ENCODE results near the gene MARCHF10. TPM values are rescaled to one million over a fixed set of nuclear protein-coding genes. Genes with fewer than 3 reads are reported as not detected.
"Not testable (repeated sequence)": the region's sequence is repeated elsewhere in the genome, so short reads cannot be mapped to it uniquely, and the experiment has no call there.

MARCHF10 gene
- total RNA-seq, 1 experiment from 2014 or later: not detected

DNA sequence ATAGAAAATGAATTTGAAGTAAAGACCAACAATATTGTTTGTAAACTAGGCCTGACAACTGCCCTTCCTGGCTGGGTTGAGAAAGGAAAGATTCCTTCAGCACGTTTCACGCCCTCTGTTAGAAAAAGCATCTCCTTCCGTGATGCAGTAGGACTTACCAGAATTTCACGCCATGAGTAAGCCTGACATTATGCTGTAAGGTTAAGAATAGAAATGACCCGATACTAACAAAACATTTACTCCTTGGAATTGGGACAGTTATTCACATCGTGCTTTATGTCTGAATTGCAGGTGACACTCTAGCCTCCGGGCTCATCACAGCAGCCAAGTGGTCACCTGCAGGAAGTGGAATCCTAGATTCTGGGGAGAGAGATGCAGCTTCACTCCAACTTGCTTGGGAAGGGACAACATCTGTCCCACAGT is 17.5 kb downstream of the MARCHF10 start:
- peak; percentile 73 for DNase-seq (ENCODE audit: low read depth)

DNA sequence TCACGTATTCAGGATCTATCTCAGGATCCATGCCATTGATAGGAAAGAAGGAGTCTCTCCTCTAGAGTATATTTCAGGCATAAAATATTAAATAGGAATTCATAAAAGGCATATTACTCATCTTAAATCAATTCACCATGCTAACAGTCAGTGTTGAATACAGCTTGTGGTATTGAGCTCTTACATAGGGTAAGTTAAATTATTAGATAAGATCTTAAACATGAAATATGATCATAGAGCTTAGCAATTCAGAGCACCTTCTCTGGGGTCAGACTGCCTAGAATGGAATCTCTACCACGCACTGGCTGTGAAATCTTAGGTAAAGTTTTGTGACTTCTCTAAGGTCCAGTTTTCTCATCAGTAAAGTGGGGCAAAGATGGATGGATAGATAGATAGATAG is 20.7 kb downstream of the MARCHF10 start:
- no peak for DNase-seq (ENCODE audit: low read depth)

DNA sequence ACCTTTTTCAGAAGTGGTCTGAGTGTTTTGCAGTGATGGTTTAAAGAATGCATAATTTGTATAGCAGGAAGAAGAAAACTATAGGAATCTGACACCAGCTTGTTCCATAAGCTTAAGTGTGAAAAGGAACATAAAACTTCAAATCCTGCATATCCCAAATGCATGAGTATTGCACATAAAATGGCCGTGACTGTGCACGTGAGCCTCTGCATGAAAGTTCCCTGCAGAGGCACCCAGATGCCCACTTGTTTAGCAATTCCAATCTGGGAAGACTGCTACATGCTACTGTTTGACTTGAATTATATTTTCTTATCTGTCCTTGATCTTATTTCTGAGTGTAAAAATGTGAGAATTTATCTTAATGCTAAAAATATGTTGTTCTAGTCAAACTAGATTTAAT is 21.5 kb downstream of the MARCHF10 start:
- no peak for DNase-seq (ENCODE audit: low read depth)

DNA sequence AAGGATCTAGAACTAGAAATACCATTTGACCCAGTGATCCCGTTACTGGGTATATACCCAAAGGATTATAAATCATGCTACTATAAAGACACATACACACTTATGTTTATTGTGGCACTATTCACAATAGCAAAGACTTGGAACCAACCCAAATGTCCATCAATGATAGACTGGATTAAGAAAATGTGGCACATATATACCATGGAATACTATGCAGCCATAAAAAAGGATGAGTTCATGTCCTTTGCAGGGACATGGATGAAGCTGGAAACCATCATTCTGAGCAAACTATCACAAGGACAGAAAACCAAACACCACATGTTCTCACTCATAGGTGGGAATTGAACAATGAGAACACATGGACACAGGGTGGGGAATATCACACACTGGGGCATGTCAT is 22.1 kb downstream of the MARCHF10 start:
- not testable (repeated sequence) for DNase-seq (ENCODE audit: low read depth)

DNA sequence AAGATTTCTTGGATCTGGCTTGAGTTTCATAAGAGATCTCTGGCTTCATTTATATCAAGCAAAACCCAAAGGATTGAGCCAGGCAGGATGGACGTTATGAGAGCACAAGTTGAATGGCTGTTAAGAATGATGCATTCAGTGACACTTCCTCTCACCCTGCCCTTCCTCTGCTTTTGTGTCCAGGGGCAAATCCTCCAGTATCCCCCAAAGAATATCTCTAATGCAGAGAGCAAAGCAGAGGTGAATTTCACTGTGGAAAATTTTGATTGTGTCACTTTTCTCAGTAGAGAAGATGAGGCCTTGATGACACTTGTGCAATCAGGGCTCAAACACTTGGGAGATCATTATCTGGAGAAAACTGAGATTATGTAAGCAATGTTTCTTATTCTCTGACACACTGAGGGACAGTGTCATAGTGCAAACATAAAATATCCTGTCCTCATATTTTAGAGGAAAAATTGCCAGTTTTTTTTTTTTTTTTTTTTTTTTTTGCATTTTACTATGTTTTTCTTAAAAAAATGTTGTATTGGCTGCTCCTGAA is 25.3 kb downstream of the MARCHF10 start:
- no peak for DNase-seq (ENCODE audit: low read depth)

DNA sequence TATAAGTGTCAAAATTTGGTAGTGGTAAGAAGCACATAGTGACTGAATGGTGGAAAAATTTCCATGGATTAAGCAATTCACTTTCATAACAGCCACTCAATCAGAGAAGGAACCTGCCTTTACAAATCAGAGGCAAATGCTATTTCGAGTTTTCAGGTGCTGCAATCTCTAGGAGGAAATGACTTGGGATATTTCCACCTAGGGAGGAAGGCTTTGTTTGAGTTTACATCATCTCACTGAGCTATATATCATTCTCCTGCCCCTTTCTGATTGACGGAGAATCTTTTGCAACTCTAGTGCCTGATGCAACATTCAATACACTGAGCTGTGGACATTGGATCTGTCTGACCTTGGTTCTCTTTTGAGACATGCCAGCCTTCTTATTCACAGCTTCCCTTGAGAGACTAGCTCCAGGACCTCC is 26.3 kb downstream of the MARCHF10 start:
- DNase-seq (ENCODE audit: low read depth): no peak

DNA sequence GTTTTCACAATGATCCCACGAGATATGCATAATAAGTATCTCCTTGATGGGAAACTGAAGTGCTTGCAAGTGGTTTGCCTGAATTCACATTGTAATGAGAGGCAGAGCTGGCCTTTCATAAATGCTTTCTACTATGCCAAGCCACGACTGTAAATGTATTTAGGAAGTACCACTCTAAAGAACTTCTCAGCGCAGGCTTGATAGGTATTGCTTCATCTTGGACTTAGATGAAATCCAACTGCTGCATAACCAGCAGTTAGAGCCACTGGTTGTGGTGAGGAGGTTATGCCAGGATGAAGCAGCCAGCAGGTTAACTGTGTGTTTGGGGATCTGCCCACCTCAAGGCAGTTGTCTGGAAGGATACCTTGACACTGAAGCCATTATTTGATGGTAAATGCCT is 26.8 kb downstream of the MARCHF10 start:
- no peak for DNase-seq (ENCODE audit: low read depth)

DNA sequence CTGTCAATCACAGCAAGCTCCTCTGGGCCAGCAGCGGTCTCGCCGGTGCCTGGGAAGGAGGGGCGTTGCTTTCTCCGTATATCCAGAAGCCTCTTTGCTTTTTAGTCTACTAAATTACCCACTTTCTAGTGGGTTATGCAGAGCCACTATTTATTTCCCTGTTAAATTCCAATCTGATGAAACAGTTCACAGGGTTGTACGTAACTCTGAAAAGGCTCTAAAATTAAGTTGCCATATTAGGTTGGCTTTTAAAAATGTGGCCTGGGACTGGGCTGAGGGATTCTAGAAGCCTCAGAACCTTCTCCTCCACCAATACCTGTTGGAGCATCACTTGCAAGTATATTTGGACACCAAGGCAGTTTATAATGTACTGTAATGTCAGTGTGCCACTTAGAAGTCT is 27.2 kb downstream of the MARCHF10 start:
- DNase-seq (ENCODE audit: low read depth): no peak

DNA sequence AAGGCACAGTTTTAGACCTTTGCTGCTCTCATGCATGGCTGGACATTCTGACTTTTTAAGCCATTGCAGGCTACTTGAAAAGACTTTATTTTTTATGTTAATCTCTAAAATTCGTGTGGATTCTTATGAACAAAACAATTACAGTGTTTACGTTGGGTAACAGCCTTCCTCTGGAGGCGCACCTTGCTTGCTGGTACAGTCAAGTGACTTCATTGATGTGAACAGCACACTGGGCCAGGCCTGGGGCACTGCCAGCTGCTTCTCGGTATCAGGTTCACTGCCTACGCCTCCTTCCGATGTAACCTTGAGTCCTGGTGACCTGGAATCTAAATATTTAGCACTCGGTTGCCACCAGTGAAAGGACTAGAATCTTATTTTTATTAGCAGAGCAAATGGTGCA is 27.8 kb downstream of the MARCHF10 start:
- no peak for DNase-seq (ENCODE audit: low read depth)

DNA sequence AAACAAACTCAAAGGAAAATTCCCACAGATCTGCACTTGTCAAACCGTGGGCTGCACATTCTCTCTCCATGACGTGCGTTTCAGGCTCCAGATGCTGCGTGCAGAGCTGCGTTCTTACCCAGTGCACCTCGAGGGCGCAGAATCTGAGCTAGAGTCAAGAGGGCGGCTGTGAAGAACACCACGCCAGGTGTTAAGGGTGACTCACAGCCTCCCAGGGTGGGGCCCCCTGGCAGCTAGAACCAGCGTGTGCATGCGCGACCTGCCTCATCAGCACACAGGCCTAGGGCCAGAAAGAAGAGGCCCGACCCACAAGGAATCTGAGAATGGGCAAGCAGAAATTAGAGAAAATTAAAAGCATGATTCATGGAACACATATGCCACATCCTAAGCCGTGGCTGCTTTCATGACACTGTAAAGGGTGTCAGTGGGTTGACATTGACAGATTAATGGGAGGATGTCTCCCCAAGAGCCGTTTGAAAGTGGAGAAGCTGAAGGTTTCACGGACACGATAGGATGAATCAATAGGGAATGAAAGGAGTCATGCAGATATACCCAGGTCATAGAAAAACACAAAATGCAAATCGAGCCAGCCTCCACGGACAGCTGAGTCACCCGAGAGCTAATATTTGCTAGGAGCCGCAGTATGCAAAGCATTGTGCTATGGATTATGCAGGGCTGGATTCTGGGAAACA is 29.0 kb downstream of the MARCHF10 start:
- DNase-seq (ENCODE audit: low read depth): peak; percentile 96

DNA sequence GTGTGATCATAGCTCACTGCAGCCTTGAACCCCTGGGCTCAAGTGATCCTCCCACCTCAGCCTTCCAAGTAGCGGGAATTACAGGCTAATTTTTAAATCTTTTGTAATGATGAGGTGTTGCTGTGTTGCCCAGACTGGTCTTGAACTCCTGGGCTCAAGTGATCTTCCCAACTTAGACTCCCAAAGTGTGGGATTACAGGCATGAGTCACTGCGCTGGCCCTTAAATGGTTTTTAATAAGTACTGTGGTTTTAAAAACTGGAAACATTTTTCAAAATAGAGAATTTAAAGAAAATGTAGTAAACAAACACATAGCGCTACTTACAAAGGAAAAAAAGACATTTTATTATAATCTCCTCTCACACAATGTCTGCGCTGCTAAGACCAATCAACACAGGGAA is 32.2 kb downstream of the MARCHF10 start:
- no peak for DNase-seq (ENCODE audit: low read depth)

DNA sequence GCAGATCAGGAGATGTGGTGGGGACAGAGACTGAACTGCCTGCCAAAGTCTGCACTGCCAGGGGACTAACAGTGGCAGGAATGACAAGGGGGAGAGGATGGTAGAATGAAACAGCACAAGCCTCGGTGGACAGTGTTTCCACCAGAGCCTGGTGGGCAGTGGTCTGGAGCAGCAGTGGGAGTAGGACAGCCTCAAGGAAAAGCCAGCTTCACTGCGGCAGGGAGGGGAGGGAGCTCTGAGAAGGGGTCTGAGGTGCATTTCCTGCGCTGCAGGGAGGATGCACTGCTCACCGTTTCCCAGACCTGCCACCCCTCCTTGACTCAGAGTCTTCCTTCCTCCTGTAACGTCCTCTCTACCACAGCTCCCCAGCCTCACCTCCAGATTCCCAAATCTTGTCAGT is 33.8 kb downstream of the MARCHF10 start:
- DNase-seq (ENCODE audit: low read depth): no peak

DNA sequence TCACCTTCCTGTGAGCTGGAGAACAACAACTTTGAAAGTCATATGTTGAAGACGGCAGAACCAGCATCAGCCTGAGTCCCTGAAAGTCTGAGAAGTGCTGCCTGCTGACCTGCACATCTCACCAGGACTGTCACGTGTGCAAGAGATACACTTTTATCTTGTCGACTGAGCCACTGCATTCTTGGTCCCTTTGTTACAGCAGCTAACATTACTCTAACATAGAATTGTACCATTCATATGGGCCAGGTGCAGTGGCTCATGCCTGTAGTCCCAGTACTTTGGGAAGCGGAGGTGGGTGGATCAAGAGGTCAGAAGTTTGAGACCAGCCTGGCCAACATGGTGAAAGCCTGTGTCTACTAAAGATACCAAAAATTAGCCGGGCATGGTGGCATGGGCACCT is 40.1 kb downstream of the MARCHF10 start:
- DNase-seq (ENCODE audit: low read depth): no peak

DNA sequence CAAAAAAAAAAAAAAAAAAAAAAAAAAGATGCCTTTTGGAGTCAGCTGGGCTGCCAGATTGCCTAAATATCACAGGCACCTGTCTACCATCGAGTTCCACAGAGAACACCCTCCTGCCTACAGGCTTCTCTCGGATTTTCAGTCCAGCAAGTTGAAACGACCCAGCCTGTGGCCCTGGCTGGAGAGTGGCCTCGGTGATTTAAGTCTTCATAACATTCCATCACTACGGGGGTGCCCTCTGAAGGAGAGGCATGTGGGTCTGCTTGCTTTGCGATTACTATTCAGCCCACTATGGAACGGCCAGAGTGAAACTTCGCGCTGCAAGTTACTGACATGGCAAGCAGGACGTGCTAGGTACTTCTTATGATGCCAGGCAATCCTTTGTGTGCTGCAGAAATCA is 42.8 kb downstream of the MARCHF10 start:
- DNase-seq (ENCODE audit: low read depth): no peak

DNA sequence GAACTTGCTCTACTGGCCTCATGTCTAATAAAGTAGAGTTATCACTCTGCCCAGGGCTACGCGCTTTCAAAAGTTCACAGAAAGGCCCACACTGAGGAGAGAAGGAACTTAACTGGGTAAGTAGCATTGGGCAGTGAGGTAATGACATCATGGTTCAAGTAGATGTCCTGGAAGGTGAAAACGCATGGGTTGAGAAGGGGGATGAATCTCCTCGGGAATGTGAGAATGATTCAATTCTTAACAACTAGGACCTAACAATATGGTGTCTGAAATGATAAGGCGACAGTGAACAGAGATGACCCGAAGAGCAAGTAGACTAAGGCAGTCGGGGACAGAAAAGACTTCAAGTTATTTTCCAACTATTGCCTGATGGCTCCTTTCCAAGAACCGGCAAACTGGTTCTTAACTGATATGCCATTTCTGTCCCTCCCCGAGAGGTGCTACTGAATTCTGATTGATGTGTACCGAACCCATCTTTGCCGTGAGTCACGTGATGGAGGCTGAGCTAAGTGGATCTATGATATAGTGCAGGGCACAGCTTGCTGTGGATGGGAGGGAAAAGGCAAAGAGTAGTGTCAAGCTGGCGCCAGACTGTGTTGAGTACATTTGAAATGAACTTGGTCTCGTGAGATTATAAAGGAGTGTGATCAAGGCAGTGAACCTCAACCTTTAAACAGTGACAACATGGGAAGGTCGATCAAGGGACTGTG is 44.1 kb downstream of the MARCHF10 start:
- no peak for DNase-seq (ENCODE audit: low read depth)

DNA sequence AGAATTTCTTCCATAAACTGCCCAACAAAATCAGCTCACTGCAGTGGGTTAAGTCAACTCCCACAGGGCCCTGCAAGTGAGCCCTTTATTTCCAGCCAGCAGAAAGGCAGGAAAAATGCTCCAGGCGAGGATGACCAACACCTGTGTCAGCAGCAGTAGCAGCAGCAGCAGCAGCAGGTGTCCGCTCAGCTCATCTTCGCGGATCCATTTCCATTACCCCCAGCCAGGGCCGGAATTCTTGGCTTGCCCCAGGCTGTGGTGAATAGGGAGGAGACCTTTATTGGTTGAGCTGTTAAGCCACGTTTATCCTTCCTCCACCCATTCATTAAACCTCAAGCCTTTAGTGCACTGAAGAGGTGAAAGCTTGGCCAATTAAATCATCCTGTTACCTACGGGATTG is 46.2 kb downstream of the MARCHF10 start:
- peak; percentile 65 for DNase-seq (ENCODE audit: low read depth)

DNA sequence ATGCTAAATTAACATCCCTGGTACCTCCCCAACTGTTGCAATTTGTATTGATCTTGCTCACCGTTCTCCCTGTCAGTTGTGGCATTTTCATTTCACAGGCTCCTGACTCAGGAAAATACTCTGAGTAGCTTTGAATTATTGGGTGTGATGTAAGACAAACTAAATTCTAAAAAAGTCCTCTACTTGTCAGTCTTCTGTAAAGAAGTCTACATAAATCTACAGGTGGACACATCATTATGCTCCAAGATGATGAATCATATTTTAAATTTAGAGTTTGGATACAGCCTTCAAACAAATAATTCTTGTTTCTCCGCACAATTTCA is 47.2 kb downstream of the MARCHF10 start:
- DNase-seq (ENCODE audit: low read depth): no peak

DNA sequence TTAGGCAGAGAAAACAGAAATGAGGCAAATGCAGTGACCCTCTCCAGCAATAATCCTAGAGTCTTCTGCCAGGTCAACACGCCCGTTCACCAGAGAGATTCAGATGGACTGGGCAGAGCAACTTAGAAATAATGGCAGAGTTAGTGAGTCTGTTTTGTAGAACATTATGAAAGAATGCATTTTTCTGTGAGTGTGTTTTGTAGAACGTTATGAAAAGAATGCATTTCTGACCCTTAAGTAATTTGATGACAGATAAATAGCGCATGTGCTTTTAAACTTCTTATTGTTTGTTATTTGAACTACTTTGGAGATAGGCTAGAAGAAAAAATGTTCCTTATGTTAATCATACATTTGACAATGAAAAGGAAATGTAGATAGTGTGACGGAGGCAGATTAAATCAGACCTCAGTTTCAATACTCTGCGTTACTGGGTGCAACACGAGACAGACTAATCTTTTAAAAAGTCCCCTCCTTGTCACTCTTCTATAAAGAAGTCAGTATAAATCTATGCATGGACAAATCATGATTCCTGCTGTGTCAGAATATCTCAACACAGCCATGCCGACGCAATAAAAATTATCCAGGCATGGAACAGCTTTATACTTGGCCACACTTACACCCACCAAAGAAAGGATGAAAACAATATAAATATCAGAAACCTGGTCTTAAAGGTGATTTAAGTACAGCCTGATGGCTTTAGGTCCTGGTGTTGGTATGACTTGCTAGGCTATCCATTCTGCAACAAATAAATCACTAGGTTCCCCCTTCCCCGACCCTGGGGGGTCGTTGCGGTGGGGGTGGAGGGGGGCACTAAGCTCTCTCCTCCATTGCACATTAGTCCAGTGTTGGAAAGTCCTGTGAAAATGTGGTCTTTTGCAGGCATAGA is 47.8 kb downstream of the MARCHF10 start:
- DNase-seq (ENCODE audit: low read depth): no peak

DNA sequence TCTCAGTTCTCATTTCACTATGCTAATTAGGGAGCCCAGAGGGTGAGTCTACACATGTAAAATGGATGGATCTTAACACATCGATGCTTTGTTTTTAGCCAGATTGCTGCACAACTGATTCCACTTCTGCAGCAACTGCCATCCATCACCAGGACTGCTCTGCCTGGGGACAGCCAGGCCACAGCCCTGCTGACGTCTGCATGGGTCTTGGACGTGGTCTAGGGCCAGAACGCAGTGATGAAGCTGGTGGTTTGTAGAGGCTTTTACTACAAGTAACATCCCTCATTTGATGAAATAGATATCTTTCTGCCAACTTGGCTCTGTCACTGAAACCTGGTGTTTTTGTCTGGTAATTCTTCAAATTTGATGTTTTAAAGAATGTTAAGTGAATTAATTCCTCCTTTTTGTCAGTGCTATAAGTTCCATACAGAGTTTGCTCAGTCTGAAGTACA is 50.6 kb downstream of the MARCHF10 start:
- no peak for DNase-seq (ENCODE audit: low read depth)

DNA sequence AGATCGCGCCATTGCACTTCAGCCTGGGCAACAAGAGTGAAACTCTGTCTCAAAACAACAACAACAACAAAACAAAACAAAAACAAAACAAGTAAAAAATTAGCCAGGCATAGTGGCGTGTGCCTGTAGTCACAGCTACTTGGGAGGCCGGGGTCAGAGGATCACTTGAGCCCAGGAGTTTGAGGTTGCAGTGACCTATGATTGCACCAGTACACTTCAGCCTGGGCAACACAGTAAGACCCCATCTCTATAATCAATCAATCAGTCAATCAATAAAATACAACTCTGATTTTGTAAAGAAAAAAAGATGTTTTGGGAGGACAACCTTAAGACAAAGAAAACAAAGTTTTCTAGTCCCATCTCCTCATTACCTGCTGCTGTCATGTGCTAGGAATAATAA is 51.9 kb downstream of the MARCHF10 start:
- no peak for DNase-seq (ENCODE audit: low read depth)

DNA sequence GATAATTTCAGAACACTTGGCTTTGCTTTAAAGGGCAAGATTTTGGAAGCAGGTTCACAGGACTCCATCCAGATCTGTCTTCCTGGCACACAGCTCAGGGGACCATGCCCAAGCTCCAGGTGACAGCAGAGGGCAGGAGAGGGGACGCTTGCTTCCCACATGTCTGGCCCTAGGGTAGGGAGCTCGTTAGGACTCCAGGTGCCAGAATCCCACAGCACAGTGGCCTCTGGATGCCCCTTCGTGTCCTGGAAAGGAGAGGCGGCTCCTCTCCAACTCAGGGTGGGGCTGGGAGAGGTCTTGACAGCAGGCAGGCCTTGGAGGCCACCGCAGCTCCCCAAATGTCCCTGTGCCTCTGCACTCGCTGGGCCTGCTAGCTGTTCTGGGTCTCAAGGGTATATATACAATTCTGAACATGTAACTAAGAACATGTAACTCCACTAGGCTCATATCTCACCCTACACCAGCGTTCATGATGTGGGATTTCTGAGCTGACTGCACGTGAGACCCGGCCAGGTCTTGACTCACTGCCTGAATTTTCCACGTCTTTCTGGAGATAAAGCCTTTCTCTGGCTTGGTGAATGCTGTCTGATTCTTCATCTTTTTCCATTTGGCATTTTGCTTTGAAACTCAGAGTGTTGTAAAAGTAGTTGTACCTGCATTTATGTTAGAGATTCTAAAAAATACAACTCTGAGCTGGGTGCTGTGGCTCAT is 52.8 kb downstream of the MARCHF10 start:
- no peak for DNase-seq (ENCODE audit: low read depth)

DNA sequence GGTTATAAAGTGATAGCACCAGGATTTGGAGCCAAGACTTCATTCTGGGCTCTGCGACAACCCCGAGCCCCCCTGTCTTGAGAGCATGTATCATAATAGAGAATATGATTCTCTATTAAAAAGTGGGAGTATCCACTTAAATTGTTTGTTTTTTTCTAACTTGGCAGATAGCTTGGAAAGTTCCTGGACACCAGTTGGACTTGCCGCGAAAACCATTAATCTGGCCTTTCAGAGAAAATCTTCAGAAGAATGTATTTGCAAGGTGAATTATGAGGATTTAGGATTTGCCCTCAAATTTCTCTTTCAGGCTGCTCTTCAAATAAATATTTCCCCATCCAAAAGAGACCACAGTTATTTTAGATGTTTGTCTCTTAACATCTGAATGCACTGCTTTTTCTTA is 53.5 kb downstream of the MARCHF10 start:
- no peak for DNase-seq (ENCODE audit: low read depth)

Measured in RPMI7951 (cell line).